ENCODE measurements around the gene SLC38A10. TPM values are rescaled to one million over a fixed set of nuclear protein-coding genes. Genes with fewer than 3 reads are reported as not detected.

SLC38A10 gene
- total and polyA plus RNA-seq, 2 of the 4 experiments (the other 2 are of a cell fraction), result 12.7 to 46.7 TPM

- TF ChIP-seq NFE2L2 (IDR thresholded peaks at IDR 0.05; ENCODE audit: low read depth, low read length), result no peak
- no peak for TF ChIP-seq SMC3 (IDR thresholded peaks at IDR 0.05; ENCODE audit: low read depth, low read length)
- TF ChIP-seq CEBPB (IDR thresholded peaks at IDR 0.05; ENCODE audit: low read depth, low read length), result no peak
- TF ChIP-seq POLR2A (IDR thresholded peaks at IDR 0.05; ENCODE audit: low read depth, low read length), result no peak
- no peak for TF ChIP-seq RFX5 (IDR thresholded peaks at IDR 0.05; ENCODE audit: low read depth, low read length)
- no peak for TF ChIP-seq MAZ (IDR thresholded peaks at IDR 0.05; ENCODE audit: borderline replicate concordance, low read depth, low read length)
- no peak for TF ChIP-seq FOS (IDR thresholded peaks at IDR 0.05; ENCODE audit: low read depth, low read length)
- no peak for TF ChIP-seq USF2 (IDR thresholded peaks at IDR 0.05; ENCODE audit: low read depth, low read length)
- no peak for TF ChIP-seq MAFK (IDR thresholded peaks at IDR 0.05; ENCODE audit: low read depth, low read length)
- TF ChIP-seq CTCF (conservative IDR thresholded peaks at IDR 0.05; ENCODE audit: low read depth, low read length), result no peak
- no peak for TF ChIP-seq CHD1 (IDR thresholded peaks at IDR 0.05; ENCODE audit: low read depth, low read length)
- Histone ChIP-seq H2BK120ac (ENCODE audit: low read depth, low read length) (no peak overlapping the region), H3K36me3 (ENCODE audit: control insufficient read depth, insufficient read depth, low read length) (peaks cover 39% of the 10 kb centered on the region), H3K27ac (ENCODE audit: insufficient read depth, low read length) (no peak overlapping the region), H3K4me3 (ENCODE audit: insufficient read depth, low read depth, low read length) (no peak overlapping the region), H4K5ac (ENCODE audit: low read depth, low read length) (no peak overlapping the region), H2AK5ac (ENCODE audit: low read depth, low read length) (no peak overlapping the region), H3K27me3 (ENCODE audit: control insufficient read depth, insufficient read depth, low read length) (no peaks in the 10 kb centered on the region), H2BK15ac (ENCODE audit: low read depth, low read length) (no peak overlapping the region), H3K14ac (replicated peaks; ENCODE audit: low read depth, low read length) (no peak overlapping the region), H4K20me1 (ENCODE audit: insufficient read depth, low read length) (peaks cover 5% of the 10 kb centered on the region; the same call in 1 of the 2 replicates), H3K9me3 (ENCODE audit: control insufficient read depth, insufficient read depth, low read length) (peaks cover 3% of the 10 kb centered on the region; the same call in 1 of the 2 replicates), H3K18ac (ENCODE audit: low read depth, low read length) (no peak overlapping the region), H2BK5ac (ENCODE audit: low read depth, low read length, poor library complexity, severe bottlenecking) (no peak overlapping the region), H3K4ac (ENCODE audit: low read depth, low read length) (no peak overlapping the region), H2AFZ (replicated peaks; ENCODE audit: low read length, poor library complexity) (no peak overlapping the region), H3K79me1 (ENCODE audit: low read depth in 1 of 2, low read length in 2 of 2) (peaks cover 0 to 7% of the 10 kb centered on the region in 2 experiments; a peak in 1 of 4 replicates), H3K9me1 (ENCODE audit: insufficient read depth, low read length) (no peaks in the 10 kb centered on the region), H4K91ac (ENCODE audit: insufficient read depth, low read depth, low read length) (no peak overlapping the region), H3K4me1 (ENCODE audit: control insufficient read depth, insufficient read depth, low read length) (peaks cover 2% of the 10 kb centered on the region; the same call in 1 of the 2 replicates), H3K56ac (ENCODE audit: extremely low read depth, insufficient read depth, low read length) (no peak overlapping the region), H3K9ac (ENCODE audit: low read depth, low read length) (no peak overlapping the region), H2BK20ac (ENCODE audit: low read depth, low read length) (no peak overlapping the region), H3K23ac (ENCODE audit: low read depth, low read length) (no peak overlapping the region), H3K4me2 (ENCODE audit: low read depth, low read length) (no peak overlapping the region), H4K8ac (ENCODE audit: low read depth in 2 of 2, low read length in 2 of 2) (no peak overlapping the region), H2AK9ac (replicated peaks; ENCODE audit: low read depth, low read length, poor library complexity) (no peak overlapping the region)
- in situ Hi-C loops (cut with MboI; ENCODE audit: low sequenced_read_pairs) (no loop called here), intact Hi-C loops (cut with micrococcal nuclease) (no loop called here), dilution Hi-C loops (cut with HindIII; ENCODE audit: low sequenced_read_pairs, unreplicated experiment) (no loop called here)
- no peak for DNase-seq
- 73% methylated on average over 2 of the region's 9 CpGs; no CpG with 5 or more reads in 1 of the 2 experiments for WGBS, 2 experiments (ENCODE audit: extremely low coverage in 2 of 2, insufficient read length in 1 of 2)
- no peak for ATAC-seq (ENCODE audit: low read depth)
- POLR2A ChIA-PET (ENCODE audit: unreplicated experiment), result no interaction called here
- CTCF ChIA-PET, result no interaction called here
- BruUV-seq (replicated peaks), result no TSS peak
These were observed 66.7 kb downstream of the SLC38A10 start for GRCh38 chr17:81228420-81228819.

Data from IMR-90 (cell line).